Prostate gland (tissue), 2 donors: Measurements from ENCODE around the gene HOXA4. TPM values are rescaled to one million over a fixed set of nuclear protein-coding genes. Genes with fewer than 3 reads are reported as not detected.

Experiments
- DNase-seq: peaks from one replicate; pipeline ENCODE4 v3.0.0-alpha.2; 2019; ENCODE audit warnings: low spot score
- H3K27ac ChIP-seq, 2 donors: fragments of 200-600 bp; sonication (generic); 2 replicates each; pipeline ENCODE4 v1.5.1; 2017 to 2019
- H3K27me3 ChIP-seq: fragments of 200-600 bp; sonication (generic); replicated peaks from 2 replicates; pipeline ENCODE4 v1.5.1; 2019; ENCODE audit not compliant: insufficient read depth
- H3K36me3 ChIP-seq, 2 donors: fragments of 200-600 bp; sonication (generic); 1 replicate in 1 of 2; 2 replicates in 1 of 2; pipeline versions ENCODE4 v1.5.1 to v1.8.1; 2017 to 2019
- H3K4me1 ChIP-seq: fragments of 200-600 bp; sonication (generic); replicated peaks from 2 replicates; pipeline ENCODE4 v1.5.1; 2019
- H3K4me3 ChIP-seq, 2 donors: fragments of 200-600 bp; sonication (generic); 2 replicates each; pipeline ENCODE4 v1.5.1; 2017 to 2019
- H3K9me3 ChIP-seq: fragments of 200-600 bp; sonication (generic); 2 replicates; pipeline ENCODE4 v1.5.1; 2017
- POLR2A ChIP-seq: fragments of 450-650 bp; IDR thresholded peaks from one replicate; pipeline ENCODE4 v1.6.1; 2016; ENCODE audit warnings: antibody characterized with exemption, mild to moderate bottlenecking
- POLR2AphosphoS5 ChIP-seq: sonication (generic); formaldehyde crosslinking; IDR thresholded peaks from one replicate; pipeline ENCODE4 v1.6.1; 2017; ENCODE audit warnings: antibody characterized with exemption
- WGBS: methylation state at CpG from one replicate; pipeline ENCODE4 v1.1.5; 2018; 5-methylcytosine and 5-hydroxymethylcytosine counted together
- intact Hi-C: fragments of 100-400 bp; cut with DNase I; formaldehyde crosslinking; loops from one replicate; pipeline ENCODE4 v1.14.2; 2022
- total RNA-seq, 2 donors: library from RNA; depleted of rRNA; stranded (reverse); fragments of >200 nt; gene quantifications; one replicate each; pipeline ENCODE4 v1.1.0, GENCODE V29; 2016
- TF ChIP-seq, protein P1 (sequence below), 4 experiments: fragments of 200-600 bp in 2 of 4; fragments of 450-650 bp in 2 of 4; sonication (generic) in 2 of 4; IDR thresholded peaks; 1 replicate in 3 of 4; 2 replicates in 1 of 4; pipeline ENCODE4 v1.5.1; 2016 to 2019; ENCODE audit warnings: antibody characterized with exemption in 4 of 4, mild to moderate bottlenecking in 2 of 4, moderate library complexity in 2 of 4

Gene HOXA4
- total RNA-seq, 2 donors from 2014 or later, result 1.4 to 1.8 TPM

- DNase-seq, result no peak
- WGBS, result 90% methylated on average over 30 of the region's 30 CpGs
- intact Hi-C loops, result loop anchor here (10.0 kb wide), 2 partner anchors 1063 to 1293 kb away; no protein-coding TSS in a partner anchor
- no peaks in the 10 kb centered on the region for H3K36me3 ChIP-seq
- H3K9me3 ChIP-seq, result no peaks in the 10 kb centered on the region
- no peak overlapping the region for H3K4me3 ChIP-seq
- H3K27ac ChIP-seq, result no peak overlapping the region
- no peaks in the 10 kb centered on the region for H3K27me3 ChIP-seq
- peaks cover 4% of the 10 kb centered on the region for H3K4me1 ChIP-seq
- no peak for TF ChIP-seq POLR2A
- TF ChIP-seq, protein P1, sequence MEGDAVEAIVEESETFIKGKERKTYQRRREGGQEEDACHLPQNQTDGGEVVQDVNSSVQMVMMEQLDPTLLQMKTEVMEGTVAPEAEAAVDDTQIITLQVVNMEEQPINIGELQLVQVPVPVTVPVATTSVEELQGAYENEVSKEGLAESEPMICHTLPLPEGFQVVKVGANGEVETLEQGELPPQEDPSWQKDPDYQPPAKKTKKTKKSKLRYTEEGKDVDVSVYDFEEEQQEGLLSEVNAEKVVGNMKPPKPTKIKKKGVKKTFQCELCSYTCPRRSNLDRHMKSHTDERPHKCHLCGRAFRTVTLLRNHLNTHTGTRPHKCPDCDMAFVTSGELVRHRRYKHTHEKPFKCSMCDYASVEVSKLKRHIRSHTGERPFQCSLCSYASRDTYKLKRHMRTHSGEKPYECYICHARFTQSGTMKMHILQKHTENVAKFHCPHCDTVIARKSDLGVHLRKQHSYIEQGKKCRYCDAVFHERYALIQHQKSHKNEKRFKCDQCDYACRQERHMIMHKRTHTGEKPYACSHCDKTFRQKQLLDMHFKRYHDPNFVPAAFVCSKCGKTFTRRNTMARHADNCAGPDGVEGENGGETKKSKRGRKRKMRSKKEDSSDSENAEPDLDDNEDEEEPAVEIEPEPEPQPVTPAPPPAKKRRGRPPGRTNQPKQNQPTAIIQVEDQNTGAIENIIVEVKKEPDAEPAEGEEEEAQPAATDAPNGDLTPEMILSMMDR (IDR thresholded peaks at IDR 0.05), result no peak
- no peak for TF ChIP-seq POLR2AphosphoS5
Observed at GRCh38 chr7:27157702-27158431, 27.3 kb upstream of the HOXA4 start.

DNA sequence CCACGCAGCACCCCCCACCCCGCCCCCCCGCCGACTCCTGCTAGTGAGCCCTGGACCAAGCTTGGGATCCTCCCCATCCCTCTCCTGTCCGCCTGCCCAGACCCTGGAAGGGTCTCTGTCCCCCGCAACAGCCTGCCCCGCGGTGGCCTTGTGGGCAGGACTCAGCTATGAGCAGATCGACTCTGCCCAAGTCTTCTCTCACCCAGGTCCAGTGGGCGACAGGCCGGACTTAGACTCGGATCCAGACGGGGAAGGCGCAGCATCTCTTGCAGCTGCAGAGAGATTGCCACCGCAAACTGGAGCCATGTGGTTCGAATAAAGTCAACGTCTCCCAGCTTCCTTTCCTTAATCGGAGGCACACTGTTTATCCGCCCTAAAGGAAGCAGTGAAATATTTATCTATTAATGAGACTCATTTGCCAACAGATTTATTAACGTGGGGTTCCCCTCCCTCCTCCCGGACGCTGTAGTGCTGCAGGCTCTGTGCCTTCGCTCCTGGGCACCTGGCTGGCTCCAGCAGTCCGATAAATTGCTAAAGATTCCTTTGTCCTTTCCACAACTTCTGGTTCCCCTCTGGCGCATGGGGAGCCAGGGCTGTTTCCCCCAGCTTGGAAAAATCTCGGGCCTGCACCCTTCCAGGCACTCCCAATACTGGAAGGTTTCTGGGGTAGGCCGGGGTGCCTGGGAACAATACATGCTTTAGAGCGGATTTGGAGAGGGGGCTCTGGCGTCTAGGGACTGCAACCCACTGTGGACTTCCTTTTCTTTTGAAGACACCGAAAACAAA is 26.6 kb upstream of the HOXA4 start:
- Histone ChIP-seq H3K27ac (peak overlapping the region; percentile 79 to 85), H3K9me3 (no peaks in the 10 kb centered on the region), H3K4me1 (peaks cover 4% of the 10 kb centered on the region), H3K27me3 (no peaks in the 10 kb centered on the region), H3K4me3 (peak overlapping the region; percentile 51 to 64), H3K36me3 (no peaks in the 10 kb centered on the region)
- WGBS, result 58% methylated on average over 30 of the region's 30 CpGs
- intact Hi-C loops, result loop anchor here (10.0 kb wide), 2 partner anchors 1062 to 1292 kb away; no protein-coding TSS in a partner anchor
- TF ChIP-seq, protein P1 (IDR thresholded peaks at IDR 0.05), result no peak
- no peak for DNase-seq

- H3K36me3 ChIP-seq, result no peaks in the 10 kb centered on the region
- peaks cover 4% of the 10 kb centered on the region for H3K4me1 ChIP-seq
- no peaks in the 10 kb centered on the region for H3K9me3 ChIP-seq
- TF ChIP-seq POLR2A (no peak), POLR2AphosphoS5 (peak; percentile 54)
- TF ChIP-seq, protein P1 (IDR thresholded peaks at IDR 0.05), result no peak
- intact Hi-C loops, result loop anchor here (10.0 kb wide), 2 partner anchors 1062 to 1292 kb away; no protein-coding TSS in a partner anchor
- H3K27ac ChIP-seq, result peak within 1 kb of the TSS; percentile 79 to 85
- H3K27me3 ChIP-seq, result no peaks in the 10 kb centered on the region
- peak within 1 kb of the TSS; percentile 51 to 64 for H3K4me3 ChIP-seq
- WGBS, result 5% methylated on average over 33 of the region's 33 CpGs
- DNase-seq, result no peak
Observed at GRCh38 chr7:27156508-27156898, 25.9 kb upstream of the HOXA4 start, which contains the start of gene HOXA7. Gene HOXA7 (minus strand): TSS chr7:27156675. CDS start chr7:27156545, 130 bp downstream.

GRCh38 chr7:27155816-27156507 is 25.4 kb upstream of the HOXA4 start:
- Histone ChIP-seq H3K36me3 (no peaks in the 10 kb centered on the region), H3K27me3 (no peaks in the 10 kb centered on the region), H3K4me3 (peak overlapping the region; percentile 51 to 64), H3K9me3 (no peaks in the 10 kb centered on the region), H3K4me1 (peaks cover 4% of the 10 kb centered on the region), H3K27ac (peak overlapping the region; percentile 79 to 85)
- intact Hi-C loops, result loop anchor here (10.0 kb wide), 2 partner anchors 1061 to 1291 kb away; no protein-coding TSS in a partner anchor
- DNase-seq, result no peak
- WGBS, result under 1% methylated on average over 63 of the region's 63 CpGs
- TF ChIP-seq POLR2A (peak; percentile 27), POLR2AphosphoS5 (no peak)
